Prostate gland (tissue), 2 donors: ENCODE results near the gene ILKAP. TPM values are rescaled to one million over a fixed set of nuclear protein-coding genes. Genes with fewer than 3 reads are reported as not detected.

ENCODE experiments used
- DNase-seq: peaks from one replicate; pipeline ENCODE4 v3.0.0-alpha.2; 2019; ENCODE audit warnings: low spot score
- H3K27ac ChIP-seq, 2 donors: fragments of 200-600 bp; sonication (generic); 2 replicates each; pipeline ENCODE4 v1.5.1; 2017 to 2019
- H3K27me3 ChIP-seq: fragments of 200-600 bp; sonication (generic); replicated peaks from 2 replicates; pipeline ENCODE4 v1.5.1; 2019; ENCODE audit not compliant: insufficient read depth
- H3K36me3 ChIP-seq, 2 donors: fragments of 200-600 bp; sonication (generic); 1 replicate in 1 of 2; 2 replicates in 1 of 2; pipeline versions ENCODE4 v1.5.1 to v1.8.1; 2017 to 2019
- H3K4me1 ChIP-seq: fragments of 200-600 bp; sonication (generic); replicated peaks from 2 replicates; pipeline ENCODE4 v1.5.1; 2019
- H3K4me3 ChIP-seq, 2 donors: fragments of 200-600 bp; sonication (generic); 2 replicates each; pipeline ENCODE4 v1.5.1; 2017 to 2019
- H3K9me3 ChIP-seq: fragments of 200-600 bp; sonication (generic); 2 replicates; pipeline ENCODE4 v1.5.1; 2017
- CTCF ChIP-seq, 4 experiments: fragments of 200-600 bp in 2 of 4; fragments of 450-650 bp in 2 of 4; sonication (generic) in 2 of 4; IDR thresholded peaks; 1 replicate in 3 of 4; 2 replicates in 1 of 4; pipeline ENCODE4 v1.5.1; 2016 to 2019; ENCODE audit warnings: antibody characterized with exemption in 4 of 4, mild to moderate bottlenecking in 2 of 4, moderate library complexity in 2 of 4
- POLR2A ChIP-seq: fragments of 450-650 bp; IDR thresholded peaks from one replicate; pipeline ENCODE4 v1.6.1; 2016; ENCODE audit warnings: antibody characterized with exemption, mild to moderate bottlenecking
- POLR2AphosphoS5 ChIP-seq: sonication (generic); formaldehyde crosslinking; IDR thresholded peaks from one replicate; pipeline ENCODE4 v1.6.1; 2017; ENCODE audit warnings: antibody characterized with exemption
- WGBS: methylation state at CpG from one replicate; pipeline ENCODE4 v1.1.5; 2018; 5-methylcytosine and 5-hydroxymethylcytosine counted together
- intact Hi-C: fragments of 100-400 bp; cut with DNase I; formaldehyde crosslinking; loops from one replicate; pipeline ENCODE4 v1.14.2; 2022
- total RNA-seq, 2 donors: library from RNA; depleted of rRNA; stranded (reverse); fragments of >200 nt; gene quantifications; one replicate each; pipeline ENCODE4 v1.1.0, GENCODE V29; 2016

ILKAP gene
- total RNA-seq, 2 donors from 2014 or later = 33.6 to 41.8 TPM

- H3K27me3 ChIP-seq = no peaks in the 10 kb centered on the region
- H3K4me3 ChIP-seq = no peak overlapping the region
- H3K9me3 ChIP-seq = no peaks in the 10 kb centered on the region
- DNase-seq = no peak
- 76% methylated on average over 23 of the region's 23 CpGs for WGBS
- no peaks in the 10 kb centered on the region for H3K36me3 ChIP-seq
- no peaks in the 10 kb centered on the region for H3K4me1 ChIP-seq
- intact Hi-C loops = no loop called here
- TF ChIP-seq POLR2A = no peak
- TF ChIP-seq CTCF (IDR thresholded peaks at IDR 0.05) = no peak
- TF ChIP-seq POLR2AphosphoS5 = no peak
- no peak overlapping the region for H3K27ac ChIP-seq
These were observed 17.5 kb upstream of the ILKAP start for GRCh38 chr2:238220892-238221521.

GRCh38 chr2:238220274-238220891 lies 16.9 kb upstream of the ILKAP start:
- intact Hi-C loops = no loop called here
- Histone ChIP-seq H3K36me3 (no peaks in the 10 kb centered on the region), H3K4me1 (no peaks in the 10 kb centered on the region), H3K27ac (no peak overlapping the region), H3K4me3 (no peak overlapping the region), H3K27me3 (no peaks in the 10 kb centered on the region), H3K9me3 (no peaks in the 10 kb centered on the region)
- 74% methylated on average over 10 of the region's 10 CpGs for WGBS
- DNase-seq = no peak
- TF ChIP-seq POLR2AphosphoS5 (no peak), POLR2A (no peak), CTCF (IDR thresholded peaks at IDR 0.05) (no peak)

- Histone ChIP-seq H3K4me1 (no peaks in the 10 kb centered on the region), H3K27ac (no peak overlapping the region), H3K27me3 (no peaks in the 10 kb centered on the region), H3K4me3 (no peak overlapping the region), H3K9me3 (no peaks in the 10 kb centered on the region), H3K36me3 (no peaks in the 10 kb centered on the region)
- WGBS = 42% methylated on average over 2 of the region's 2 CpGs
- no peak for TF ChIP-seq POLR2A
- no peak for TF ChIP-seq CTCF (IDR thresholded peaks at IDR 0.05)
- TF ChIP-seq POLR2AphosphoS5 = no peak
- no peak for DNase-seq
- intact Hi-C loops = no loop called here
These were observed 13.2 kb upstream of the ILKAP start for GRCh38 chr2:238216651-238217184.

DNA sequence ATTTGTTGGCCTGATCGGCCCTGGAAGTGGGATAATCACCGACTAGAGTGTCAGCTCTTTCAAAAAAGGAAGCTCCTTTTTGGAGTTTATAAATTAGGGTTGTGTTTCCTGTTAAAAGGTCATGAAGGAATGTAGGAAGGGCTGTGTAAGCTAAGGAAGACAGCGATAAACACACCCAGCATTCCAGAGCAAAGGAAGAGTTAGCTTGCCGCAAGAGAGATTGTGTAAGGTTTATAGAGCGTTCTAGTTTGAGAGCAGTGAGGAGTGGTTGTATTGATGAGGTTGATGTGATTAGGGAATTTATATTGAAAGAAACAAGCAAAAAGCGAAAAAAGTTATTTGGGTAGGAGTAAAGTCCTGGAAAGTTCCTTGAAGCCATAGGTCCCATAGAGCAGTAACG lies 3.5 kb upstream of the ILKAP start:
- no peak for DNase-seq
- WGBS = 75% methylated on average over 7 of the region's 7 CpGs
- Histone ChIP-seq H3K4me3 (no peak overlapping the region), H3K9me3 (no peaks in the 10 kb centered on the region), H3K4me1 (peaks cover 3% of the 10 kb centered on the region), H3K36me3 (no peaks in the 10 kb centered on the region), H3K27ac (no peak overlapping the region), H3K27me3 (no peaks in the 10 kb centered on the region)
- TF ChIP-seq CTCF (IDR thresholded peaks at IDR 0.05) = no peak
- intact Hi-C loops = no loop called here
